ENCODE data around the gene CCDC88B.

DNA sequence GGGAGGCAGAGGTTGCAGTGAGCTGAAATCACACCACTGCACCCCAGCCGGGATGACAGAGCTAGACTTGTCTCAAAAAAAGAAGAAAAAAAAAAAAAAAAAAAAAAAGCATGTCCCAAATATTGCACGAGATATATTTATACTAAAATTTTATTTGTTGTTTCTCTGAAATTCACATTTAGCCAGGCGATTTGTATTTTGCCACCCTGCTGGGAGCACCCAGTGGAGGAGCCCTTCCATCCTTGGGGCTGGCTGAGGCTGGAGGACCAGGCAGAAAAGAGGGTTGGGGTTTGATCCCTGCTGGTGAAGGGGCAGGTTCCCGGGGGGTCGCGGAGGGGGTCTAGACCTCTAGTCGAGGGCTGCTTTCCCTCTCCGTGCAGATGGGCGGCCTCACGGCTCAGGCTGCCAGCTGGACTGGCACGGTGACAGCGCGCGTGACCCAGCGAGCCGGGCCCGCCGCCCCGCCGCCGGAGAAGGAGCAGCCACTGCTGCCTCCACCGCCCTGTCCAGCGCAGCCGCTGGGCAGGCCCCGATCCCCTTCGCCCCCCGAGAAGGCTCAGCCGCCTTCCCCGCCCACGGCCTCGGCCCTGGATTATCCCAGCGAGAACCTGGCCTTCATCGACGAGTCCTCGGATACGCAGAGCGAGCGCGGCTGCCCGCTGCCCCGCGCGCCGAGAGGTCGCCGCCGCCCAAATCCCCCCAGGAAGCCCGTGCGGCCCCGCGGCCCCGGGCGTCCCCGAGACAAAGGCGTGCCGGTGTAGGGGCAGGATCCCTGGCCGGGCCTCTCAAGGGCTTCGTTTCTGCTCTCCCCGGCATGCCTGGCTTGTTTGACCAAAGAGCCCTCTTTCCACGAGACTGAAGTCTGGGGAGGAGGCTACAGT, 40.8 kb upstream of the CCDC88B start:
- TF ChIP-seq, protein P1, sequence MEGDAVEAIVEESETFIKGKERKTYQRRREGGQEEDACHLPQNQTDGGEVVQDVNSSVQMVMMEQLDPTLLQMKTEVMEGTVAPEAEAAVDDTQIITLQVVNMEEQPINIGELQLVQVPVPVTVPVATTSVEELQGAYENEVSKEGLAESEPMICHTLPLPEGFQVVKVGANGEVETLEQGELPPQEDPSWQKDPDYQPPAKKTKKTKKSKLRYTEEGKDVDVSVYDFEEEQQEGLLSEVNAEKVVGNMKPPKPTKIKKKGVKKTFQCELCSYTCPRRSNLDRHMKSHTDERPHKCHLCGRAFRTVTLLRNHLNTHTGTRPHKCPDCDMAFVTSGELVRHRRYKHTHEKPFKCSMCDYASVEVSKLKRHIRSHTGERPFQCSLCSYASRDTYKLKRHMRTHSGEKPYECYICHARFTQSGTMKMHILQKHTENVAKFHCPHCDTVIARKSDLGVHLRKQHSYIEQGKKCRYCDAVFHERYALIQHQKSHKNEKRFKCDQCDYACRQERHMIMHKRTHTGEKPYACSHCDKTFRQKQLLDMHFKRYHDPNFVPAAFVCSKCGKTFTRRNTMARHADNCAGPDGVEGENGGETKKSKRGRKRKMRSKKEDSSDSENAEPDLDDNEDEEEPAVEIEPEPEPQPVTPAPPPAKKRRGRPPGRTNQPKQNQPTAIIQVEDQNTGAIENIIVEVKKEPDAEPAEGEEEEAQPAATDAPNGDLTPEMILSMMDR (conservative IDR thresholded peaks at IDR 0.05): no peak
- no peak for TF ChIP-seq EZH2 (IDR thresholded peaks at IDR 0.05; ENCODE audit: low read depth)
